Endothelial cell (in vitro differentiated cells): ENCODE results near the gene PFN2. TPM values are rescaled to one million over a fixed set of nuclear protein-coding genes. Genes with fewer than 3 reads are reported as not detected.
"Not testable (repeated sequence)": the region's sequence is repeated elsewhere in the genome, so short reads cannot be mapped to it uniquely, and the experiment has no call there.

Experiments
- DNase-seq: peaks from one replicate; pipeline ENCODE4 v3.0.0; 2021; ENCODE audit warnings: low spot score
- H3K27ac Mint-ChIP-seq: one replicate; pipeline ENCODE4 v1.8.0; 2021; ENCODE audit warnings: mixed read lengths, inconsistent platforms; ENCODE audit not compliant: unreplicated experiment
- H3K27me3 Mint-ChIP-seq: one replicate; pipeline ENCODE4 v1.8.0; 2021; ENCODE audit warnings: mild to moderate bottlenecking, moderate library complexity, mixed read lengths, inconsistent platforms; ENCODE audit not compliant: unreplicated experiment
- H3K36me3 Mint-ChIP-seq: one replicate; pipeline ENCODE4 v1.8.0; 2021; ENCODE audit warnings: mild to moderate bottlenecking, low read depth, mixed read lengths, inconsistent platforms; ENCODE audit not compliant: unreplicated experiment
- H3K4me1 Mint-ChIP-seq: one replicate; pipeline ENCODE4 v1.8.0; 2021; ENCODE audit warnings: mild to moderate bottlenecking, mixed read lengths, inconsistent platforms; ENCODE audit not compliant: unreplicated experiment
- H3K4me3 Mint-ChIP-seq: one replicate; pipeline ENCODE4 v1.8.0; 2021; ENCODE audit warnings: mild to moderate bottlenecking, mixed read lengths, inconsistent platforms; ENCODE audit not compliant: unreplicated experiment
- H3K9me3 Mint-ChIP-seq: one replicate; pipeline ENCODE4 v1.8.0; 2021; ENCODE audit warnings: mixed read lengths, inconsistent platforms; ENCODE audit not compliant: unreplicated experiment
- CTCF ChIP-seq: fragments of 200-600 bp; sonication (generic); IDR thresholded peaks from one replicate; pipeline ENCODE4 v1.5.0; 2021; ENCODE audit warnings: antibody characterized with exemption; ENCODE audit not compliant: unreplicated experiment
- total RNA-seq: library from RNA; stranded (reverse); fragmentation: NEBNext Ultra II Directional; extraction: Animal tissue kit (Norgen Biotek cat#: 25700); gene quantifications from one replicate; pipeline ENCODE4 v1.2.1, GENCODE V29; 2021; ENCODE audit not compliant: unreplicated experiment

The PFN2 gene
- total RNA-seq, 1 donor from 2014 or later, result 102 TPM

DNA sequence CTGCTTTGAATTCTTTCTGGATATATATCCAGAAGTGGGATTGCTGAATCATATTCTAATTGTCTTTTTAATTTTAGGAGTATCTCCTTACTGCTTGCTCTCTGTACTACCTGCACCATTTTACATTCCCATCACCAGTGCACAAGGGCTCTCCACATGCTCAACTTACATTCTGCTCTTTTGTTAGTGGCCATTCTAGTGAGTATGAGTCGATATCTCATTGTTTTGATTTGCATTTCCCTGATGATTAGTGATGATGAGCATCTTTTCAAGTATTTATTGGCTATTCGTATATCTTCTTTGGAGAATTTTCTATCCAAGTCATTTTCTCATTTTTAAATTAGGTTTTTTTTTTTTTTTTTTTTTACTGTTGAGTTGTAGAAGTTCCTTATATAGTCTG lies 29.5 kb downstream of the PFN2 start:
- no peak for DNase-seq
- Mint-ChIP-seq H3K4me1 (no peaks in the 10 kb centered on the region), H3K36me3 (peaks cover 17% of the 10 kb centered on the region), H3K27ac (no peak overlapping the region), H3K27me3 (no peaks in the 10 kb centered on the region), H3K4me3 (no peak overlapping the region), H3K9me3 (no peaks in the 10 kb centered on the region)
- TF ChIP-seq CTCF, result no peak

DNA sequence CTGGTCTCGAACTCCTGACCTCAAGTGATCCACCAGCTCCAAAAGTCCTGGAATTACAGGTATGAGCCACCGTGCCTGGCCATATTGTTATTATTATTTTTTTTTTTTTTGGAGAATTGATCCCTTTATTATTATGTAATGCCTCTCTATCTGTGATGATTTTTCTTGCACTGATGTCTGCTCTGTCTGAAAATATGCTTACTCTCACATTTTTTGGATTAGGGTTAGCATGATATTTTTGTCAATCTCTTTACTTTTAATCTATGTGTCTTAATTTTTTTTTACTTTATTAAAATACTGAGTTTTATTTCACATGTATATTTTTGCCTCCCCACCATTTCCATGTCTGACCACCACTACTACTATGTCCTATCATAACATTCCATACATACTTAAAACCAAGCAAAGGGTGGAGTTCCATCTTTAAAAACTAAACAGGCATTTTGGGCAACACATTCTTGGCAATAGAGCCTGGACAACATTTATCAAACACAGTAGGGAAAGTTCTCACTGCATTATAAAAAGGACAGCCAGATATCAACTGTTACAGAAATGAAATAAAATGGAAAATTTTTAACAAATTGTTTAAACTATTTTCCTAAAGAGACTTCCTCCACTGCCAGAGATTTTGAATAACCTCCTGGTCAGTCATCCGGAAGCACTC lies 32.2 kb downstream of the PFN2 start:
- H3K9me3 Mint-ChIP-seq, H3K4me1 Mint-ChIP-seq, H3K27ac Mint-ChIP-seq, DNase-seq, H3K27me3 Mint-ChIP-seq, H3K4me3 Mint-ChIP-seq, H3K36me3 Mint-ChIP-seq: not testable (repeated sequence)

GRCh38 chr3:149936812-149937230 lies 33.9 kb downstream of the PFN2 start:
- H3K9me3 Mint-ChIP-seq, result no peaks in the 10 kb centered on the region
- H3K36me3 Mint-ChIP-seq, result peaks cover 10% of the 10 kb centered on the region
- peak; percentile 48 for TF ChIP-seq CTCF
- H3K4me1 Mint-ChIP-seq, result no peaks in the 10 kb centered on the region
- H3K27me3 Mint-ChIP-seq, result no peaks in the 10 kb centered on the region
- no peak overlapping the region for H3K4me3 Mint-ChIP-seq
- peak; percentile 54 for DNase-seq
- no peak overlapping the region for H3K27ac Mint-ChIP-seq

DNA sequence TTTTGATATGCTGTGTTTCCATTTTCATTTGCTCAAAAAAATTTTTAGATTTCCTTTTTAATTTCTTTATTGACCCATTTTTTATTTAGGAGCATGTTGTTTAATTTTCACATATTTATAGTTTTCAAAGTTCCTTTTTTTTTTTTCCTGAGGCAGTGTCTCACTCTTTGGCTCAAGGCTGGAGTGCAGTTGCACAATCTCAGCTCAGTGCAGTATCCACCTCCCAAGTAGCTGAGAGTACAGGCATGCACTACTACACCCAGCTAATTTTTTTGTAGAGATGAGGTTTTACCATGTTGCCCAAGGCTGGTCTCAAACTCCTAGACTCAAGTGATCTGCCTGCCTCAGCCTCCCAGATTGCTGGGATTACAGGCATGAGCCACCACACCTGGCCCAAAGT lies 36.2 kb downstream of the PFN2 start:
- TF ChIP-seq CTCF, result no peak
- Mint-ChIP-seq H3K4me1 (no peaks in the 10 kb centered on the region), H3K27me3 (peaks cover 1% of the 10 kb centered on the region), H3K4me3 (no peak overlapping the region), H3K27ac (no peak overlapping the region), H3K36me3 (peaks cover 17% of the 10 kb centered on the region), H3K9me3 (no peaks in the 10 kb centered on the region)
- DNase-seq, result no peak

GRCh38 chr3:149933858-149934257 lies 36.8 kb downstream of the PFN2 start:
- H3K4me3 Mint-ChIP-seq, result peak overlapping the region; percentile 40
- no peaks in the 10 kb centered on the region for H3K9me3 Mint-ChIP-seq
- H3K4me1 Mint-ChIP-seq, result no peaks in the 10 kb centered on the region
- H3K36me3 Mint-ChIP-seq, result peaks cover 18% of the 10 kb centered on the region
- no peak overlapping the region for H3K27ac Mint-ChIP-seq
- TF ChIP-seq CTCF, result no peak
- peaks cover 1% of the 10 kb centered on the region for H3K27me3 Mint-ChIP-seq
- no peak for DNase-seq
